Activated T-helper 9 cell treated with anti-CD3 and anti-CD28 coated beads, Interleukin-2, amount 50 U/mL, for 16 hours (primary cell): ENCODE measurements around the gene VWF.

Source experiments
- DNase-seq: peaks from one replicate; pipeline ENCODE4 v3.0.0-alpha.2; 2020; ENCODE audit warnings: low read depth

Gene VWF

DNA sequence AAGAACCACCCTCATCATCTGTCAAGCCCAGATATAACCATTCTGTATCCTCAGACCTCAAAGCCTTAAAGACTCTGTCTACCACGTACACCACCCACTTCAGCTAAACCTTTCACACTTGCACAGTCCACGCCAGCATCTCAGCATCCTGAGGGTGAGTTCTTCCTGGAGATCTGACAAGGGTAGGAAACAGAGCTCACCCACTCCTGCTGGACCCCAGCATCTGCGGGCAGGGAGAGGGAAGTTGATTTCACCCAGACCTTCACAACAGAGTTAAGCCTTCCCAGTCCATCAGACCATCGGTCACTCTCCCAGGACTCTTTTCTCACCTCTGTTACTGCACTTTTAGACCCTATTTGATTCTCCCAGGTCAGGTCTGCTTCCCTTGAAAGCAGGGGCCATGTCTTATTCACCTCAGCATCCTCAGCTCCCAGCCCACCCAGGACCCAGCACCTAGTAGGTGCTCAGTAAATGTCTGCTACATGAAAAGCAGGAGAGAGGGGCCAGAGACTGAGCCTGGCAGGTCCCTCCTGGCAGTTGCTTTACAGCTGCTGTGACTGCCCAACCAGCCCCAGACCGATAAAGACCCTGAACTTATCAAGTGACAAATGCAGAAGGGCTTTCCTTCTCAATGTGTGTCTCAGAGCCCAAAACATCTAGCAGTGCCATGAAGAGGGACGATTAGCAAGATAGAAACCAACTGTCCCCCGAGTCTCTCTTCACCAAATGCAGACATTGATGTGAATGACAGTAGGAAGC lies 213.5 kb downstream of the VWF start:
- no peak for DNase-seq

- DNase-seq, result no peak
Observed at GRCh38 chr12:5909560-5909959, 214.9 kb downstream of the VWF start.

DNA sequence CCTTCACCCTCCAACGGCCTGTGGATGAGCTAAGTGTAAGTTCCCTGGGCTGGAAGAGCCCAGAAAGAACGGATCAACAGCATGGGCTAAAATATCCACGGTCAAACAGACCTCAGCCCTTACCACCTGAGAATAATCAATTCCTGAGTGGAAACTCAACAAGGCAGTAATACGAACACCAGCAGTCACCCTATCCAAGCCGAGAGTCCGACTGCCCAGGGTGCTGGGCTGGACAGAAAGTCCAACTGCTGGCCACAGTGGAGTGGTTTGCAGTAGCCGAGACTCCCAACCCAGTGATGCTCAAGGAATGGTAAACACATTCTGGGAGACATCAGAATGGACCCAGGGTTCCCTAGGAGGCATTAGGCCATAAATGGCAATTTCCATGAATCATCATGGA lies 216.2 kb downstream of the VWF start:
- DNase-seq, result no peak

DNA sequence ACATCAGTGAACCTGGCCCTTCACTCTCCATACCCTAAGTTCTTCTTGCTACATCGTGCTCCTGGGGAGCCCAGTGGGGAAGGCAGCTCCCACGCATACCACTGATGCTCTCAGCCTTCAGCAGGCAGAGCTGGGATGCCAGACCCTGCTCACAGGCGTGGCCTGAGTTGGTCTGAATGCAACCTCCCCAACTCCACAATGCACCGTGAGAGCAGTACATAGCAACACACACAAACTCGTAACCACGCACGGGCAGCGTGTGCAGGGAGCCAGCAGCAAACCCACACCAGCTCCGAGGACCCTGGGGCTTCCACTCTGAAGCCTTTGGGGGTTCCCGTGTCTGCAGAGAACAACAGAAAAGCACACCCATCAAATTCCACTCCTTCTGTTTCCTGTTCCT lies 216.7 kb downstream of the VWF start:
- DNase-seq, result no peak

- DNase-seq, result no peak
Observed at GRCh38 chr12:5905757-5906156, 218.7 kb downstream of the VWF start.

- DNase-seq, result no peak
Observed at GRCh38 chr12:5904969-5905368, 219.5 kb downstream of the VWF start.

DNA sequence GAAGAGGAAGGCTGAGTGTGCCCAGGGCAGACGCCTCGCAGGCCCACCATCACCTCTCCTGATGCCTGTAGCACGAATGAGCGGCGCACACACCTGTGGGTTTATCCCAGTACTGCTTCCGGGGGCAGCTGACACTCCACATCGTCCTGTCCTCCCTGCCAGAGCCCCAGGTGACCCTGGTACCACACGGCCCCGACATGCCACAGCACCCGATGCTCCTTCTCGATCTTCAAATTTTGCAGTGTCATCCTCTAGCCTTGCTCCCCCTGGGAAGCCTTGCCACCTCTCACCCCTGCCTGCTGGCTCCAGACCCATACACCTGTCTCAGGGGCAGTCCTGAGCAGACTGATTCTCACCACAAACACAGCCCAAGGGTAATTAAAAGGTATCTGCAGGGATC lies 220.0 kb downstream of the VWF start:
- no peak for DNase-seq

GRCh38 chr12:5902736-5903135 lies 221.7 kb downstream of the VWF start:
- no peak for DNase-seq

- no peak for DNase-seq
Observed at GRCh38 chr12:5901416-5901815, 223.1 kb downstream of the VWF start.

GRCh38 chr12:5900533-5901205 lies 223.8 kb downstream of the VWF start:
- DNase-seq, result no peak

DNA sequence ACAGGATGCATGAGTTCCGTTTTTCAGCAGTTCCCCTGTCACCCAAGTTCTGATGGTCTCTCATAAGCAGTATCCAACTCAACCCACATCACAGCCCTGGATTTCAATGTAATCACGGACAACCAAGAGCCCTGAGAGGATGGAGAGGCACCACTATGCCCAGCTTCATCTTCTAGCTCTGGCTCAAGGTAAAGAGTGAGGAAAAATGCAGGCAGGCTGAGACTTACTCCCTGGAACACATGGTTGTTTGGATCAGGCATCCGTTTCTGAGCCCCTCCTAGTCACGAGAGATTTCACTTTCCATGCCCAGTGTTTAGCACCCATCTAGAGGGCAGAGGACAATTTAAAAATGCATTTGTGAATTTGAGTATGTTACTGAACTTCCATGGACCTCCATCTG lies 224.4 kb downstream of the VWF start:
- DNase-seq, result no peak

DNA sequence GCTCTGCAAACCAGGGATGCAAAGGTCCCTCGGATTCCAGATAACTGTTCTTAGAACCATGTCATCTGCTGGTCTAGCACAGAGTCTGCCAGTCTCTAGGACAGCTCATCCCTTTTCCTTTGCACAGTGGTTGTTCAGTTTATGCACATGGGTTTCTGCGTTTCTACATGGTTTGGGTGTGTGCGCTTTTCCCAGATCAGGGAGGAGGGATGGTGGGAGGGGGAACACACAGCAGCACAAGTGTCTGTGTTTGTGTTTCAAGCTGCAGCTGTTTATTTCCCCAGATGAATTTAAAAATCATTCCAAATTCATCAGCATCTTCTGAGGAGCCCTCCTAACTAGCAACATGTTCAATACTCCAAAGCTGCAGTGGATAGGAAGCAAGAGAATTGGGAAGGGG lies 224.8 kb downstream of the VWF start:
- no peak for DNase-seq

DNA sequence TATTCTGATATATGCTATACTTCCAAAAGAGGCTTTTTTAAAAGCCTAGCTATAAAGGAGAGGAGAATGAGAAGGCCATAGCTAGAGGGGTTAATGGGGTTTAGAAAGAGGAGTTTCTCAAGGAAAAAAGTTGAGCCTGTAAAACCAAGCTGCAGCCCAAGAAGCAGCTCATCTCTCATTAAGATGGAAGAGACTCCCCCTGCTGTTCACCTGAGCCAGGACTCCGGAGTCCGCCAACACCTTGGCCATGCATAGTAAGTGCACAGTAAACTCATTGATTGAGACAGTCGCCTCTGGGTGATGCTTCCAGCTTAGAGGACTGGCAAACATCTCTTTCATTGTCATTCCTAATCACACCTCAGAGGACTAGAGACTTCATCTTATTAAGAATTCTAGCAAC lies 225.6 kb downstream of the VWF start:
- DNase-seq, result no peak
